ENCODE results near the gene YPEL3. TPM values are rescaled to one million over a fixed set of nuclear protein-coding genes. Genes with fewer than 3 reads are reported as not detected.
A peak's percentile ranks its signal among the peaks of the same experiment; 100 is the strongest.

The YPEL3 gene
- polyA plus RNA-seq, 4 donors = 39.6 to 154 (median 99.6) TPM

DNA sequence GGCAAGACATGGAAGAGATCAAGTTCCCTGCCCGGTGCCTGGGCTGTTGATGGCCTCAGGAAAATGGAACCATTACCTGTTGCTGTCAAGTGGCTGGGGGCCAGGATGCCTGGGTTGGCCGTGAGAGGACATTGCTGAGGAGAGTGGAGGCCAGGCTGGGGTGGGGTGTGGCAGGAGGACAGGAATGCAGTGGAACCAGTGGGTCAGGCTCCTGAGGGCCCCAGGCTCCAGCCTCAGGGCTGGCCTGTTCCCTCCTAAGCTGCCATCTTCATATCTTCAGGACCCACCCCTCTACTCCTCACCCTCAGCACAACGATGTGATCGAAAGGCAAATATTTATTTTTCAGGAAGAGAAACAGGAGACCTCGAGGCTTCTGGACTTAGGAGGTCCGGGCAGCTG is 8.5 kb upstream of the YPEL3 start:
- peaks cover 0 to 57% (median 5%) of the 10 kb centered on the region in 3 donors for H3K36me3 ChIP-seq (ENCODE audit: control insufficient read depth in 3 of 3, insufficient read depth in 2 of 3, low read depth in 1 of 3, low read length in 3 of 3)
- WGBS, 3 donors = 57 to 74% (median 70%) methylated on average over 6 of the region's 6 CpGs
- FAIRE-seq = no peak
- no peak for DNase-seq
- H3K9me3 ChIP-seq (ENCODE audit: control insufficient read depth in 2 of 2, insufficient read depth in 1 of 2, low read depth in 1 of 2, low read length in 1 of 2) = no peaks in the 10 kb centered on the region
- H3K27me3 ChIP-seq (ENCODE audit: control insufficient read depth in 3 of 3, insufficient read depth in 3 of 3, low read length in 3 of 3) = no peaks in the 10 kb centered on the region
- no peak overlapping the region for H3K4me3 ChIP-seq (ENCODE audit: low read depth in 1 of 3, low read length in 3 of 3)
- H3K27ac ChIP-seq (ENCODE audit: low read depth in 1 of 3, low read length in 2 of 3) = no peak overlapping the region
- peaks cover 0 to 13% (median 0%) of the 10 kb centered on the region in 3 donors for H3K4me1 ChIP-seq (ENCODE audit: control insufficient read depth in 3 of 3, insufficient read depth in 2 of 3, low read depth in 1 of 3, low read length in 2 of 3)

GRCh38 chr16:30104090-30104489 is 8.1 kb upstream of the YPEL3 start:
- Histone ChIP-seq H3K9me3 (ENCODE audit: control insufficient read depth in 2 of 2, insufficient read depth in 1 of 2, low read depth in 1 of 2, low read length in 1 of 2) (no peaks in the 10 kb centered on the region), H3K36me3 (ENCODE audit: control insufficient read depth in 3 of 3, insufficient read depth in 2 of 3, low read depth in 1 of 3, low read length in 3 of 3) (peaks cover 0 to 54% (median 5%) of the 10 kb centered on the region in 3 donors), H3K27me3 (ENCODE audit: control insufficient read depth in 3 of 3, insufficient read depth in 3 of 3, low read length in 3 of 3) (no peaks in the 10 kb centered on the region), H3K4me3 (ENCODE audit: low read depth in 1 of 3, low read length in 3 of 3) (no peak overlapping the region), H3K4me1 (ENCODE audit: control insufficient read depth in 3 of 3, insufficient read depth in 2 of 3, low read depth in 1 of 3, low read length in 2 of 3) (peaks cover 0 to 13% (median 0%) of the 10 kb centered on the region in 3 donors), H3K27ac (ENCODE audit: low read depth in 1 of 3, low read length in 2 of 3) (no peak overlapping the region)
- DNase-seq = no peak
- FAIRE-seq = no peak
- WGBS, 3 donors = 89 to 92% (median 91%) methylated on average over 4 of the region's 4 CpGs

- H3K4me1 ChIP-seq (ENCODE audit: control insufficient read depth in 3 of 3, insufficient read depth in 2 of 3, low read depth in 1 of 3, low read length in 2 of 3) = peaks cover 2 to 22% (median 6%) of the 10 kb centered on the region in 3 donors
- DNase-seq (no peak), FAIRE-seq (no peak)
- WGBS, 3 donors = 96 to 97% (median 96%) methylated on average over 18 of the region's 18 CpGs
- H3K4me3 ChIP-seq (ENCODE audit: low read depth in 1 of 3, low read length in 3 of 3) = no peak overlapping the region
- peaks cover 1 to 23% of the 10 kb centered on the region in 2 donors for H3K9me3 ChIP-seq (ENCODE audit: control insufficient read depth in 2 of 2, insufficient read depth in 1 of 2, low read depth in 1 of 2, low read length in 1 of 2)
- peak overlapping the region; percentile 65 to 77 (median 70) for H3K27ac ChIP-seq (ENCODE audit: low read depth in 1 of 3, low read length in 2 of 3)
- peaks cover 0 to 24% (median 3%) of the 10 kb centered on the region in 3 donors for H3K36me3 ChIP-seq (ENCODE audit: control insufficient read depth in 3 of 3, insufficient read depth in 2 of 3, low read depth in 1 of 3, low read length in 3 of 3)
- H3K27me3 ChIP-seq (ENCODE audit: control insufficient read depth in 3 of 3, insufficient read depth in 3 of 3, low read length in 3 of 3) = no peaks in the 10 kb centered on the region
Measured at GRCh38 chr16:30096862-30097563, 1.0 kb upstream of the YPEL3 start.

GRCh38 chr16:30095166-30096078 is 591 bp downstream of the YPEL3 start:
- 5 to 13% (median 13%) methylated on average over 31 to 47 of the region's 47 CpGs for WGBS, 3 donors
- no peaks in the 10 kb centered on the region for H3K27me3 ChIP-seq (ENCODE audit: control insufficient read depth in 3 of 3, insufficient read depth in 3 of 3, low read length in 3 of 3)
- DNase-seq = no peak
- peaks cover 0 to 24% (median 3%) of the 10 kb centered on the region in 3 donors for H3K36me3 ChIP-seq (ENCODE audit: control insufficient read depth in 3 of 3, insufficient read depth in 2 of 3, low read depth in 1 of 3, low read length in 3 of 3)
- peak overlapping the region; percentile 68 to 88 (median 78) for H3K4me3 ChIP-seq (ENCODE audit: low read depth in 1 of 3, low read length in 3 of 3)
- H3K9me3 ChIP-seq (ENCODE audit: control insufficient read depth in 2 of 2, insufficient read depth in 1 of 2, low read depth in 1 of 2, low read length in 1 of 2) = peaks cover 1 to 23% of the 10 kb centered on the region in 2 donors
- H3K27ac ChIP-seq (ENCODE audit: low read depth in 1 of 3, low read length in 2 of 3) = peak overlapping the region; percentile 51 to 95 (median 56)
- FAIRE-seq = no peak
- peaks cover 2 to 31% (median 6%) of the 10 kb centered on the region in 3 donors for H3K4me1 ChIP-seq (ENCODE audit: control insufficient read depth in 3 of 3, insufficient read depth in 2 of 3, low read depth in 1 of 3, low read length in 2 of 3)

DNA sequence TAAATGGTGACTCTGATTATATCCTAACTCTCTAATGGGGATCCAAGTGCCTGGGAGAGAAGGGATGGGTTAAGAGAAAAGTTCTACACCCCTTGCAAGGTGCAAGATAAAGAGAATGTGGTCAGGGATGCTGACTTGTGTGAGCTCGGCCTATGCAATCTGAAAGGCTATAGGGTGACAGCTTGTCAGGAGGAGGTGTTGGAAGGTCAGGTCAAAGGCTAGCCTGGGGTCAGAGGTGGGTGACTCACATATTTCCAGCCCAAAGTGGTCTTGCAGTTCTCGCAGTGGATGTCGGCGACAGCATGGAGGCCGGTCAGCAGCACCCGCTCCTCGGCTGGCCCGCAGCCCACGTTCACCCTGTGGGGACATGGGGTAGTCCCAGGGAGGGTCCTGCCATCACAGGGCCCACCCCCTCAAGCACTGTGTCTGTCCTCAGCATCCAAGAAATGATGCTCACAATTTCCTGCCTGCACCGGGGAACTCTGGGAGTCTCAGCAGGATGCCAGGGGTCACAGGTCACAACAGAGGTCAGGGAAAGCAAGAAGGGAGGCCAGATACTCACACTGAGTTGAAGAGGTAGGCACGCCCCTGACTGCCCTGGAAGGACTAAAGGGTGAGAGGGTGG is 1.4 kb downstream of the YPEL3 start:
- no peaks in the 10 kb centered on the region for H3K27me3 ChIP-seq (ENCODE audit: control insufficient read depth in 3 of 3, insufficient read depth in 3 of 3, low read length in 3 of 3)
- peak overlapping the region in 2 of 3 donors; percentile 56 to 95 for H3K27ac ChIP-seq (ENCODE audit: low read depth in 1 of 3, low read length in 2 of 3)
- peaks cover 0 to 24% (median 3%) of the 10 kb centered on the region in 3 donors for H3K36me3 ChIP-seq (ENCODE audit: control insufficient read depth in 3 of 3, insufficient read depth in 2 of 3, low read depth in 1 of 3, low read length in 3 of 3)
- FAIRE-seq = no peak
- DNase-seq = no peak
- peaks cover 2 to 31% (median 6%) of the 10 kb centered on the region in 3 donors for H3K4me1 ChIP-seq (ENCODE audit: control insufficient read depth in 3 of 3, insufficient read depth in 2 of 3, low read depth in 1 of 3, low read length in 2 of 3)
- H3K9me3 ChIP-seq (ENCODE audit: control insufficient read depth in 2 of 2, insufficient read depth in 1 of 2, low read depth in 1 of 2, low read length in 1 of 2) = peaks cover 1 to 23% of the 10 kb centered on the region in 2 donors
- peak overlapping the region in 2 of 3 donors; percentile 68 to 78 for H3K4me3 ChIP-seq (ENCODE audit: low read depth in 1 of 3, low read length in 3 of 3)
- 74 to 85% (median 80%) methylated on average over 11 of the region's 11 CpGs for WGBS, 3 donors

DNA sequence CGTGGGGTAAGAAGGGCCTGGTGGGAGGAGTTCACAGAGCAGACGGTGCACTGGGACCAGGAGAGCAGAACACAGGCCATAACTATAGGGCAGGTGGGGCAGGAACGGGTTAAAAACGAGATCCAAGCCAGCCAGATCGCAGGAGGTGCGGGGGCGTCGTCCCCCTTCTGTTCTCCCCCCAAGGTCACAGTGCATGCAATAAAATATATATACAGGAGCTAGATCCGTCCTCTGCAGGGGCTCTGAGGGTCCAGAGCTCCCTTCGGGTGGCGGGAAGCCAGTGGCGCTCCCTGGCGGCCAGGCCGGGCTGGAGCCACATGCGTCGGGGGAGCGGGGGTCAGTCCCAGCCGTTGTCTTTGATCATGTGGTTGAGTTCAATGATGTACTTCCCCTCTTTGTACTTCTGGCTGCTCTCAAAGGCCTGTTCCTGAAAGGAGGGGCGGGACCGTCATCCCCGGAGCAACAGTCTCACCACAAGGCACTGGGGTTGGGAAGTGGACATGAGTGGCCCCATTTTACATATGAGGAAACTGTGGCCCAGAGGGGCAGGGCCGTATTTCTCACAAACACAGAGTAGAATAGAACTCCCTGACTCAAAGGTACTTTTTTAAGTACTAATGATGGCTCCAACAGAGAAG is 3.5 kb downstream of the YPEL3 start:
- Histone ChIP-seq H3K9me3 (ENCODE audit: control insufficient read depth in 2 of 2, insufficient read depth in 1 of 2, low read depth in 1 of 2, low read length in 1 of 2) (peaks cover 1 to 12% of the 10 kb centered on the region in 2 donors), H3K4me1 (ENCODE audit: control insufficient read depth in 3 of 3, insufficient read depth in 2 of 3, low read depth in 1 of 3, low read length in 2 of 3) (peaks cover 2 to 31% (median 6%) of the 10 kb centered on the region in 3 donors), H3K27ac (ENCODE audit: low read depth in 1 of 3, low read length in 2 of 3) (peak overlapping the region; percentile 12 to 86 (median 70)), H3K36me3 (ENCODE audit: control insufficient read depth in 3 of 3, insufficient read depth in 2 of 3, low read depth in 1 of 3, low read length in 3 of 3) (peaks cover 0 to 25% (median 3%) of the 10 kb centered on the region in 3 donors), H3K27me3 (ENCODE audit: control insufficient read depth in 3 of 3, insufficient read depth in 3 of 3, low read length in 3 of 3) (no peaks in the 10 kb centered on the region), H3K4me3 (ENCODE audit: low read depth in 1 of 3, low read length in 3 of 3) (peak overlapping the region in 2 of 3 donors; percentile 48 to 72)
- peak; percentile 54 to 75 for DNase-seq
- no peak for FAIRE-seq
- 7 to 12% (median 11%) methylated on average over 22 of the region's 22 CpGs for WGBS, 3 donors

DNA sequence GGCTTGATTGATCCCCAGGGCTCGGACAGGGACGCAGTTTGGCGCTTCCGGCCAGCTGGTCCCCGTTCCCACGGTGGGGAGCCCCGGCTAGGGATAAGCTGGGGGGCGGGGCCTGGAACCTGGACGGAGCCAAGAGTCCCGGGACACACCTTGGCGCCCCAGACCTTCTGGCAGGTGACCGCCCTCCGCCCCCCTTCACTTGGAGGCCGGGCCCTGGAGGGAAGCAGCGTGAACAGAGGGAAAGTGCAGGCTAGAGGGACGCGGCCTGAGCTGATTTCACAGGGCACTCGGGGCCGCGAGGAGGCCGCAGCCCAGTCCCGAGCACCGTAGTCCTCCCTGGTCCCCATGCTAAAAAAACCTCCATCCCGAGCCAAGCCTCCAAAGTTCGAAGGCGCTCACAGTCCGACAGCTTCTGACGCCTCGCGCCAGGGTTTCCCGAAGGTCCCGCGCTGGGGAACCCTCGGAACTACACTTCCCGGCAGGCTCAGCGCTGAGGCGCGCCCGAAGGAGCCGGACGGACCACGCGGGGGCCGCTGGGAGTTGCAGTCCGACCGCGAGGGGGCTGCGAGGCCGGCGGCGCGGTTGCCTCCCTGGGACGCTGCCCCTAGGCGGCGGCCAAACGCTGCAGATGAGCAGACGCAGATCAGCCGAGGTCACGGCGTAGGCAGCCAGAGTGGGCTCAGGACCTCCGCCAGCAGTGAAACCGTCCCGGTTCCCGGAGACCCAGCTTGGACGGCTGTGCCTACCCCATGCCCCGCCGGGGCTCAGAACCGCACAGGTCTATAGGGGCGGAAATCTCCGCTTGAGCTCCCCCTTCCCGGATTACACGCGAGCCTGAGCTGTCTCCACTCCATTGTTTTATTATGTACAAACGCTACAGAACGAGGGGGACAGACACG is 4.3 kb downstream of the YPEL3 start, which contains the start of gene TBX6:
TSS of gene TBX6 (minus strand) at position 451 of the 899 bp plus-strand sequence. CDS start 731 bp downstream, outside the sequence.
- peaks cover 0 to 27% (median 3%) of the 10 kb centered on the region in 3 donors for H3K36me3 ChIP-seq (ENCODE audit: control insufficient read depth in 3 of 3, insufficient read depth in 2 of 3, low read depth in 1 of 3, low read length in 3 of 3)
- peaks cover 1 to 5% of the 10 kb centered on the region in 2 donors for H3K9me3 ChIP-seq (ENCODE audit: control insufficient read depth in 2 of 2, insufficient read depth in 1 of 2, low read depth in 1 of 2, low read length in 1 of 2)
- peak within 1 kb of the TSS; percentile 61 to 86 (median 70) for H3K27ac ChIP-seq (ENCODE audit: low read depth in 1 of 3, low read length in 2 of 3)
- peaks cover 2 to 31% (median 6%) of the 10 kb centered on the region in 3 donors for H3K4me1 ChIP-seq (ENCODE audit: control insufficient read depth in 3 of 3, insufficient read depth in 2 of 3, low read depth in 1 of 3, low read length in 2 of 3)
- 0 to 1% (median 1%) methylated on average over 60 to 76 of the region's 76 CpGs for WGBS, 3 donors
- no peaks in the 10 kb centered on the region for H3K27me3 ChIP-seq (ENCODE audit: control insufficient read depth in 3 of 3, insufficient read depth in 3 of 3, low read length in 3 of 3)
- DNase-seq = peak; percentile 91 to 96
- no peak for FAIRE-seq
- H3K4me3 ChIP-seq (ENCODE audit: low read depth in 1 of 3, low read length in 3 of 3) = peak within 1 kb of the TSS in 2 of 3 donors; percentile 56 to 72
